Transverse colon (tissue), 4 donors: Measurements from ENCODE around the gene TANGO6.

Experiments used
- POLR2A ChIP-seq: fragments of 450-650 bp; IDR thresholded peaks from one replicate; pipeline ENCODE4 v1.6.1; 2016; ENCODE audit warnings: antibody characterized with exemption, mild to moderate bottlenecking, moderate library complexity
- POLR2AphosphoS5 ChIP-seq, 3 donors: sonication (generic); formaldehyde crosslinking; IDR thresholded peaks; one replicate each; pipeline ENCODE4 v1.6.1; 2016; ENCODE audit warnings: antibody characterized with exemption in 3 of 3
- TF ChIP-seq, protein P1 (sequence below), 5 experiments: fragments of 200-600 bp in 3 of 5; fragments of 450-650 bp in 2 of 5; sonication (generic) in 3 of 5; IDR thresholded peaks; 1 replicate in 2 of 5; 2 replicates in 3 of 5; pipeline ENCODE4 v1.5.1; 2016 to 2017; ENCODE audit warnings: antibody characterized with exemption in 5 of 5, inconsistent platforms in 3 of 5, mild to moderate bottlenecking in 2 of 5, moderate library complexity in 1 of 5

DNA sequence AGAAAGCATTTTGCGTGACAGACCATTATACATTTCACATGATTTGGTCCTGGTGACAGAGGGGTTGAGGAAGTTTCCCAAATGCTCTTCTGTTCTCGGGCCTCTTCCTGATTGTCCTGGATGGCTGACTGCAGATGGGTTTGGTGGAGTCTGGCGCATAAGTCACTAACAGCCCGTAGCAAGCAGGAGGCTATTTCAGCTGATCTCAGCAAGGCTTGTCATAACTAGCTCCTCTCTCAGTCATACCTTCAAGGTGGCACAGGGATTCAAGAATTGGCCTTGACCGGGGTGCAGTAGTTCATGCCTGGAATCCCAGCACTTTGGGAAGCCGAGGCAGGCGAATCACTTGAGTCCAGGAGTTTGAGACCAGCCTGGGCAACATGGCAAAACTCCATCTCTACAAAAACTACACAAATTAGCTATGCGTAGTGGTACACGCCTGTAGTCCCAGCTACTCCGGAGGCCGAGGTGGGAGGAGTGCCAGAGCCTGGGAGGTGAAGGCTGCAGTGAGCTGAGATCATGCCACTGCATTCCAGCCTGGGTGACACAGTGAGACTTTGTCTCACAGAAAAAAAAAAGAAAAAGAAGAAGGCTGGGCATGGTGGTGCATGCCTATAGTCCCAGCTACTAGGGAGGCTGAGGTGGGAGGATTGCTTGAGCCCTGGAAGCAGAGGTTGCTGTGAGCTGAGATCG is 193.2 kb downstream of the TANGO6 start:
- TF ChIP-seq POLR2AphosphoS5 (IDR thresholded peaks at IDR 0.05) (no peak), POLR2A (no peak)
- TF ChIP-seq, protein P1, sequence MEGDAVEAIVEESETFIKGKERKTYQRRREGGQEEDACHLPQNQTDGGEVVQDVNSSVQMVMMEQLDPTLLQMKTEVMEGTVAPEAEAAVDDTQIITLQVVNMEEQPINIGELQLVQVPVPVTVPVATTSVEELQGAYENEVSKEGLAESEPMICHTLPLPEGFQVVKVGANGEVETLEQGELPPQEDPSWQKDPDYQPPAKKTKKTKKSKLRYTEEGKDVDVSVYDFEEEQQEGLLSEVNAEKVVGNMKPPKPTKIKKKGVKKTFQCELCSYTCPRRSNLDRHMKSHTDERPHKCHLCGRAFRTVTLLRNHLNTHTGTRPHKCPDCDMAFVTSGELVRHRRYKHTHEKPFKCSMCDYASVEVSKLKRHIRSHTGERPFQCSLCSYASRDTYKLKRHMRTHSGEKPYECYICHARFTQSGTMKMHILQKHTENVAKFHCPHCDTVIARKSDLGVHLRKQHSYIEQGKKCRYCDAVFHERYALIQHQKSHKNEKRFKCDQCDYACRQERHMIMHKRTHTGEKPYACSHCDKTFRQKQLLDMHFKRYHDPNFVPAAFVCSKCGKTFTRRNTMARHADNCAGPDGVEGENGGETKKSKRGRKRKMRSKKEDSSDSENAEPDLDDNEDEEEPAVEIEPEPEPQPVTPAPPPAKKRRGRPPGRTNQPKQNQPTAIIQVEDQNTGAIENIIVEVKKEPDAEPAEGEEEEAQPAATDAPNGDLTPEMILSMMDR (IDR thresholded peaks at IDR 0.05): no peak
